Measurements from ENCODE around the gene HK2.
"Not testable (repeated sequence)": the region's sequence is repeated elsewhere in the genome, so short reads cannot be mapped to it uniquely, and the experiment has no call there.

HK2 gene

DNA sequence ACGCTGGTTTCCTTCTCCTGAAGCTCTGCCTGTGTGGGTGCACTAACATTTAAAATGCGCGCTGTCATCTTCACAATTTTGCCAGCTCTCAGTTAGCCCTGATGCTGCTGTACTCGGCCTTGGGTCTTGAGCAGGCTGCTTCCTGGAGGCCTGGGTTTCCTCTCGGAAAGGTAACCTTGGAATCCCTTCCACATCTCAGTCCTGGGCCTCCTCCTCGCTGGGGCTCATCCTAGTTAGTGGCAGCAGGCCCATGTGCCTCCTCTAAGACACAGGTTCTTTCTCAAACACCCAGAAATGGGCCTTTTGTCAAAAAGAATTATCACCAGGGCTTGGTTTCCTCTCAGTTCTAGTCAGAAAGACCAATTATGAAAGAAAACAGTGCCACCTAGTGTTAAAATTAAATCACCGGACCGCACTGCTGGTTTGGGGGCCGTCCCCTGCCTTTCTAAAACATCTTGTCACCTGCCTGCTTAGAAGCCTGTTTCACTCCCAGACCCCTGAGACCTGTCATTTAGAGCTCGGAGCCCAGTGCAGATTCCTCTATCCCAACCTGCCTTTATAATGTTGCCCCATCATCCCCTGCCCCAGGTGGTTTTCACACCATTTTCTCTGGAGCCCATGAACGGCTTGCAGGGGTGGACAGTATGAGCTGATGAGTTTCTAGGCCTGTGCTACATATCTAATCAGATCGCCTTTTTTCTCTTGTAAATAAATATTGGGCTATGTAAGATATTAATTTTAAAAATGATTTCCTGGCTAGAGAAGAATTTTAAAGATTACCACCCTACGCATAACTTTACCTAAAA is 42.4 kb downstream of the HK2 start:
- peak in 45 of 58 donors; percentile 6 to 76 (median 30) for DNase-seq

DNA sequence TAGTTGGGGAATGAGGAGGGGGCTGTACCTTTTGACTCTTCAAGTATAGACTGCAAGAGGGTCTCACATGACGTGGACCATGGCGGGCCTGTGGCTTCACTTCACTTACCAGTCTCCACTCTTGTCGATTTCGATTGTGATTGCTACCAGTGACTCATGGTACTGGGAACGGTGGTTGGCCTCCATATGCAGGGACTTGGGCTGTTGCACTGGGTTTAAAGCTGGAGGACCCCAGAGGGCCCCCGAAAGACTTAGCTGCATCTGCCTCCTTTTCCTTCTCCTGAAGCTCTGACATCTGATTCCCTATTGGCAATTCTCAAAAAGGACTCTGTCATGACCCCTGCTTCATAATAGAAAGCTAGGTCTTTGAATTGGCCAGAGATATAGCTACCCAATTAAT is 43.4 kb downstream of the HK2 start:
- no peak for DNase-seq

DNA sequence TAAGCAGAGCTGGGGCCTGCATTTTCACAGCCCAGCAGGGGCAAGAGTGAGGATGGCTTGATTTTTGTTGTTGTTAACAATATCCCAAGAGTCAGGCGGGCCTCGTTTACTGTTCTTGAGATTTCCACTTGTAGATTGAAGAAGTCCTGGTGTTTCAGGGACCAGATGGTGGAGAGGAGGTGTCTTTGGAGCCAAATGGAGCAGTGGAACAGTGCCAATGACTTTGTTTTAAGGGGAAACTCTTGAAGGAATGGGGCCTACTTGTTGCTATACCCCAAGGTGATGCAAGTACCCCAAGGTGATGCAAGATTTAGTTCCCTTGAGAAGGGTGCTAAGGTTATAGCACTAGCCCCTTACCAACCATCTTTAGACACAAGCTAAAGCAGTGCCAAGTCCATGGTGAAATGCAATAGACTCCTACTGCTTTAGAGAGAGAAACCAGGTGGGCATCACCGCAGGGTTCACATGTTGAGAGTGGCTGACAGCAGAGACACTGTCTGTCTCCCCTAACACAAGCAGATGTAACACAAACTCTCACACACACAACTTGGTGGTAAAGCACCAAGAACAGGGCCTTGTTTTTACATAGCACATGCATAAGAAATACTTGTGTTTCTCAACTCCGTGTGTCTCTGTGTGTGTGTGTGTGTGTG is 44.0 kb downstream of the HK2 start:
- DNase-seq = peak in 13 of 58 donors; percentile 4 to 58 (median 17)

DNA sequence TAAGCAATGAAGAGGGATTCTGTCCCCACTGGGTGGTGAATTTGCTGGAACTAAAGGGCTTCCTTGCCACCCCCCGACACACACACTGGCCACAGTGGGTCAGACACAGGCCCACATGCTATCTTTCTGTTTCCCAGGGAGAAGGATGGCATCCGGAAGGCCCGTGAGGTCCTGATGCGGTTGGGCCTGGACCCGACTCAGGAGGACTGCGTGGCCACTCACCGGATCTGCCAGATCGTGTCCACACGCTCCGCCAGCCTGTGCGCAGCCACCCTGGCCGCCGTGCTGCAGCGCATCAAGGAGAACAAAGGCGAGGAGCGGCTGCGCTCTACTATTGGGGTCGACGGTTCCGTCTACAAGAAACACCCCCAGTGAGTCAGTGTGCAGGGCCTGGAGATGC is 44.6 kb downstream of the HK2 start:
- DNase-seq = no peak

DNA sequence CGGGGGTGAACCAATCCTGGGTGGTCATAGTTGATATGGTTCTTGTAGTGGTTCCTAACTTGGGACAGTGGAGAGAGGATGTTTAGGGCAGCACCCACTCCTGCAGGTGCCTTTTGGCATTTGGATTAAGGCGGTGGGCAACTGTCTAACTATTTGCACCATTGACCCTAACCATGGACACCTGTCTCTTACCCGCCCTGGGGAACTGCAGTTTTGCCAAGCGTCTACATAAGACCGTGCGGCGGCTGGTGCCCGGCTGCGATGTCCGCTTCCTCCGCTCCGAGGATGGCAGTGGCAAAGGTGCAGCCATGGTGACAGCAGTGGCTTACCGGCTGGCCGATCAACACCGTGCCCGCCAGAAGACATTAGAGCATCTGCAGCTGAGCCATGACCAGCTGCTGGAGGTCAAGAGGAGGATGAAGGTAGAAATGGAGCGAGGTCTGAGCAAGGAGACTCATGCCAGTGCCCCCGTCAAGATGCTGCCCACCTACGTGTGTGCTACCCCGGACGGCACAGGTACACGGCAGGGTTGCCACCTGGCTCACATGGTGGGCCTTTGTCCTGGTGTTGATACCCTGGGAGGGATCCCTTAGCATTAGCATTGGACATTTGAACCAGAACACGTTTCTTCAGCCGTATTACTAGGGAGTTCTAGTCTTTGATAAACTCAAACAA is 46.3 kb downstream of the HK2 start:
- DNase-seq = no peak

- DNase-seq = no peak
Observed at GRCh38 chr2:74881176-74881575, 47.2 kb downstream of the HK2 start.

DNA sequence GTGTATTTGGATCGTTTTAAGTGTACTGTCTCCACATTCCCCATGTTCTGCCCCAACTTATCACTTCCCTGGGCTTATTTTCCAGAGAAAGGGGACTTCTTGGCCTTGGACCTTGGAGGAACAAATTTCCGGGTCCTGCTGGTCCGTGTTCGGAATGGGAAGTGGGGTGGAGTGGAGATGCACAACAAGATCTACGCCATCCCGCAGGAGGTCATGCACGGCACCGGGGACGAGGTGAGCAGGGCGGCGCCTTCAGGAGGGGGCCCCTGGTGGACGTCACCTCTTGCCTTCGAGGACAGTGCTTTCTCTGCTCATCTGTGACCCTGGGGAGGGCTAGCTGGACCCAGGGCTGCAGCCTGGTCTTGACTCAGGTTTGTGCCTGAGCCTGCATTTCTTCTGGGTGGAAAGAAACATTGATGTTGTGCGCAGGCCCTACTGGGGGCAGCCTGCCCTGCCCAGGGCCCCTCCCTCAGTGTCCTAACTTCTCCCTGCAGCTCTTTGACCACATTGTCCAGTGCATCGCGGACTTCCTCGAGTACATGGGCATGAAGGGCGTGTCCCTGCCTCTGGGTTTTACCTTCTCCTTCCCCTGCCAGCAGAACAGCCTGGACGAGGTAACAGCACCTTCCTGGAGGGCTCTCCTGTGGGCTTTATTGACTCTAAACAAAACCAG is 47.8 kb downstream of the HK2 start:
- no peak for DNase-seq

DNA sequence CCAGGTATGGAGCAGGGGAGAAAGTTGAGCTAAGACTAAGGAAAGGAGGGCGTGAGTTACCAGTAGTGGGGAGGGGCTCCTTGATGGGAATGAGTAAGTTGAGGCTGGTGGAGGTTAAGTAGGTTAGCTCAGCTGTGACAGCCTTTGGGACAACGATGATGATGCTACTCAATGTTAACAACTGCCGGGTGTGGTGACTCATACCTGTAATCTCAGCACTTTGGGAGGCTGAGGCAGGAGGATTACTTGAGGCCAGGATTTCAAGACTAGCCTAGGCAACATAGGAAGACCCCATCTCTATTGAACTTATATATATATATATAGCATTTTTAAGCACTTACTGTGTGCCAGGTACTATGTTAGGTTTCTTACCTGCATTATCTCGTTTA is 48.4 kb downstream of the HK2 start:
- no peak for DNase-seq

DNA sequence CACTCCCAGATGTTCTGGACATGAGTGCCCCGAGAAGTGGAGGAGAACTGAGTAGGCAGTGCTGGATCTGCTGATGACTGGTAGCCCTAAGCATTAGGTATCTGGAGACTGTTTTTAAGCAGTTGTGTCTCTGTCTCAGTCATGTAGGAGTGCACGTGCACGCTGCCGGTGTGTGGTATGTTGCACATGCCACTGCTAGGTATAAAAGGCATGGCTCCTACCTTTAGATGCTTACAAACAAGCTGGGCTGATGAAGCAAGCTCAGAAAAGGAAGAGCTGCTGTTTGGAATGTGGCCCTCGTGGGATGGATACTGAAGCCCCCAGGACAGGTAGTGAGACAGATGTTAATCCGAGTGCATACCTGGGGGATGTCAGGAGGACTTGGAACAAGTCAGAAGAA is 49.1 kb downstream of the HK2 start:
- no peak for DNase-seq

DNA sequence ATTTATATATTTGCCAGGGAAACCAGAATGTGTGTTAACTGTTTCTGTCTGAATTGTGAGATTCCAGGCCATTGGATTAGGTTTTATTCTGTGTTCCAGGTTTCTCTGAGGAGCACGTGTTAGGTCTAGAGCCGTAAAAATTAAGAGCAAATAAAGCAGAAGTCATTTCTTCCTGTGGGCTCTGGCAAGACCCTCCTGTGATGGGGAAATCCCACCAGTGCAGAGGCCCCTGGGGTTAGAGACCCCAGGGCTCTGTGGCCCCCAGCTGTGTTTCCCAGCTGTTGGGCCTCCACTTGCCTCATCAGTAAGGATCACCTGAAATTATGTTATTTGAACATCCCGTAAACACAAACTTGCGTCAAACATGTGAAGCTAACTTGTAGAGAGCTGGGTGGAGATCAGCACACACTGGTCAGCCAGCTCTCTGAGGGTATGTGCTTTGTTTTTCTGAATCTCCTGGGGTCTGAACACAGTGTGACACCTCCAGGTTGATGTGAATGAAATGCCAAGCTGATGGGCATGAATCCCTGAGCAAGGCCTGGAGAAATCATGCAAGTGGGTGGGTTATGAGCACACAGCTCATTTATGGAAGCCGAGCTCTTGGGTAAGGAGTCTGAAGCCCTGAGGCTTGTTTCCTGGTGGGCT is 50.3 kb downstream of the HK2 start:
- no peak for DNase-seq

DNA sequence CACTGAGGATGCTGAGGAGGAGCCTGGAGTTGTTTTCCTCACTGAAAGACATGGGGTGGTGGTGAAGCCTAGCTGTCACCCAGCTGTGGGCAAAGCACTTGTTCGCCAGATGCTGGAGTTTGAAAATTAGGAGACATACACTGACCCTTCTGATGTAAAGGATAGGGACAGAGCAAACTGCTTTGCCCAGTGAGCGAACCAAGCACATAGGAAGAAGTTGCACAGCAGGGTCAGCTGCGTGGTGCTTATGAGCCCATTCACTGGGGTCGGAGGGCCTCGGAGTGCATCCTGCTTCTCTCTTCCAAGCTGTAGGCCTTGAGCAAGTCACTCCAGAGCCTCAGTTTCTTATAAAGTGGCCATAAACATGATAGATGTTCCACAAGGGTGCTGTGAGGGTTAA is 50.9 kb downstream of the HK2 start:
- DNase-seq = no peak

DNA sequence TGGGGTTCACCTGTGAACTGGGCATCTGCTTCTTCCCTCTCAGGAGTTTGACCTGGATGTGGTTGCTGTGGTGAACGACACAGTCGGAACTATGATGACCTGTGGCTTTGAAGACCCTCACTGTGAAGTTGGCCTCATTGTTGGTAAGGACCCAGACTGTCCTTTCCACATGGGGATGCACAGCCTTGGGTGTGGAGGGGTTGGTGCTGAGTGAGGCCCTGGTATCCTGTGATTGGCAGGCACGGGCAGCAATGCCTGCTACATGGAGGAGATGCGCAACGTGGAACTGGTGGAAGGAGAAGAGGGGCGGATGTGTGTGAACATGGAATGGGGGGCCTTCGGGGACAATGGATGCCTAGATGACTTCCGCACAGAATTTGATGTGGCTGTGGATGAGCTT is 52.3 kb downstream of the HK2 start:
- no peak for DNase-seq

GRCh38 chr2:74886811-74887210 is 52.9 kb downstream of the HK2 start:
- DNase-seq = no peak

DNA sequence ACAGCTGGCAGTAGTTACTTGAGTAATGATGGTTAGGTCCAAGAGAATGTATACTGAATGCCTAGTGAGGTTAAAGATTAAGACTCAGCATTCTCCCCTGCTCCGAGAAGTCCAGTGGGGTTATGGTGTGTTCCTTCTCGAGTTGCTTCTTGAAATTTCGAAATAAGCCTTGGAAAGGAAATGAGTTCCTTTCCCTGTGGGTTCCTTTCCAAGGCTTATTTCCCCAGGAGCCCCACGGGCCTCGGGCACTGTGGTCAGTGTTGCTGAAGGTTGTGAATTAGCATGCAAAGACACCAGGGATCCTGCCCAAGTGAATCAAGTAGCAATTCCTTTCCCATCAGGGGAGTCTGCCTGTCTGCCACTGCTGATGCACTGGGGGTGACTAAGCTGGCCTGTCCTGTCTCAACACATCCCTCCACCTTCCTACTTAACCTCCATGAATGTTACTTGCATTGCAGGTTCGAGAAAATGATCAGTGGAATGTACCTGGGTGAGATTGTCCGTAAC is 53.6 kb downstream of the HK2 start:
- no peak for DNase-seq

- DNase-seq = no peak
Observed at GRCh38 chr2:74887960-74888700, 54.2 kb downstream of the HK2 start.

GRCh38 chr2:74889159-74889558 is 55.2 kb downstream of the HK2 start:
- DNase-seq = no peak

GRCh38 chr2:74890711-74891110 is 56.8 kb downstream of the HK2 start:
- DNase-seq = no peak

DNA sequence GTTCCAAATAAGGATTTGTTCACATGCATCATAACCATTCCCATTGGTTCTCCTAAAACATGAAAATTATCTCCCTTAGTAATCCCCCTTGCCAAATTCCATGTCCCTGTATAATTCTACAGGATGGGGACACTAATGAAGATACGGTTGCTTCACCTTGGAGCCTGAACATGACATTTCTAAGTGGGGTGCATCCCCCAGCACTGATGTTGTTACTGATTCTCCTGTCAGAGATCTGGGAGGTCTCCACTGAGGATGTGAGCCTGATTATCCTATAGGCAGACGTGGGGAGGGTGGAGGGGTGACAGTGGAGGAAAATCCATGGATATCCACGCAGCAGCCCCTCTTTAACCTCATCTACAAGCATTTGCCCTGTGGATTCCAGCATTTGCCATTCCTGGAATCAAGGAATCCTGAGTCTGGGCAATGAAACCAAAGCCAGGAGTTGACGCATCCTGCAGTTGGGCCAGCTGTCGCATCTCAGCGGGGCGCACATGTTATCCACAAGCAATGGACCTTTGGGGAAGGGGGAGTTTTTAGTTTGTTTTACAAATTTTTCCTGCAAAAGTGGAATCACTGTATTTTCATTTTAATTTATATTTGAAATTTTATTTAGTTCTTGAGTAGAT is 57.3 kb downstream of the HK2 start:
- no peak for DNase-seq

DNA sequence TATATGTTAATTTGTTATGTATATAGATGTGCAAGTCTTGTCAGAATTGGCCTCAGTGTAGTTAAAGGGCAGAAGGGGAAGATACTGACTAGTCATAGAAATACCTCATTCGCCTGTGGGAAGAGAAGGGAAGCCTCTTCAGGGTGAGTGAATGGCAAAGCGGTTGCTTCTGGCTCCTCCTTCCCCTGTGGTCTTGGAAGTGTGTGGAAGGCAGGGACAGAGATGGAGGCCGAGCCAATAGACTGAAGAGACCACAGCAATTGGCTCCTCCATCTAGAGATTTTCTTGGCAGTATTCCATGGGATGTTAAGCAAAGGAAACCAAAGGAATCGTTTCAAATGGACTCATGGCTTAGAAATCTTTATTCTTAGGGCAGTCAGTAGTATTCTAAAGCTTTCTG is 57.9 kb downstream of the HK2 start:
- not testable (repeated sequence) for DNase-seq

DNA sequence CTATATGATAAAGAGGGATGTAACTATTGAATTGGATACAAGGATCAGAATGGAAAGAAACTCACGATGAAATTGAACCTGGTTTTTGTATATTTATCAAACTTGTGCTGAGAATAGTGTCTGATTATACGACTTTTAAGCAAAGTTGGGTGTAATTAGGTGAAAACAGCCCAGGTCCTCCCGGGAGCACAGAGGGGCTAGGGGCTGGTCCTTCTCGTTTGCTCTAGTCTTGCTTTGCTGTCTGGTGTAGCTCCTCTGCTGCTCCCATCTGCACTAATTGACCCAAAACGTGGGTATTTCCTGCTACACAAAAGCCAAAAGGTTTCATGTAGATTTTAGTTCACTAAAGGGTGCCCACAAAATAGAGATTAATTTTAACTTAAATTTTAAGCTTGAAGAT is 58.7 kb downstream of the HK2 start:
- no peak for DNase-seq

All from anterior cingulate cortex (tissue), 58 donors.